Measurements from ENCODE around the gene RANGAP1. TPM values are rescaled to one million over a fixed set of nuclear protein-coding genes. Genes with fewer than 3 reads are reported as not detected.

Gene RANGAP1
- total RNA-seq, 6 donors from 2014 or later: 27.0 to 60.8 (median 52.4) TPM

DNA sequence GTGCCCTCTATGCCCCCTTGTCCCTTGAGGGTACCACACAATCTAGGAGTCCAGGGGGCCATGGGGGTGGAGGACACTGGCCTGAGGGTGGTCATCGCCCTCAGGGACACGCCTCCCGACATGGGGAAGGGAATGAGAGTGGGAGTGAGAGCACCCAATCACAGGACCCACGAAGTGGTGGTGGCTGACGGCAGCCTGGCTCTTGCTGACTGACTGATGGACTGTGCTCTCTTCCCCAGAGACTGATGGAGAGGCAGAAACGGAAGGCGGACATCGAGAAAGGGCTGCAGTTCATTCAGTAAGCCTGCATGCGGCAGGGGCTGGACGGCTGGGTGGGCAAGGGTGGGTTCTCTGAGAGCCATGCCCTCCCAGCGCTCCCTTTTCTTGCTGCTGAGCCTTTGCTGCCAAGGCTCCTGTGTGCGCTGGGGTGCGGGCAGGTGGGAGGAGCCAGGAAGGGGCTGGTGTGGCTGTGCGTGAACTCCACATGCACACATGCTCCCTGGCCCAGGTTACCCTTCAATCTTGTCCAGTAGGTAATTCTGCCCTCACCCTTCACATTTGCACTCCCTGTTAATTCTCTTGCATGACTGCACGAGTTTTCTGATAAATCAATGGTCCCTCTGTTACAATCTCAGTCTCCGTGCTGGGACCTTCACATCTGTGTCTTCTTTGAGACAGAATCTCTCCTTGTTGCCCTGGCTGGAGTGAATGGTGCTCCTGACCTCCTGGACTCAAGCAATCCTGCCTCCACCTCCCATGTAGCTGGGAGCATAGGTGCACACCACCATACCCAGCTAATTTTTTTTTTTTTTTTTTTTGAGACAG is 34.6 kb upstream of the RANGAP1 start:
- peaks cover 0 to 7% (median 3%) of the 10 kb centered on the region in 4 donors for H3K4me1 ChIP-seq
- H3K27me3 ChIP-seq: no peaks in the 10 kb centered on the region
- peak overlapping the region in 1 of 4 donors; percentile 60 for H3K27ac ChIP-seq
- H3K9me3 ChIP-seq: no peaks in the 10 kb centered on the region
- 93 to 94% methylated on average over 16 of the region's 16 CpGs for WGBS, 2 donors
- peaks cover 0 to 47% (median 31%) of the 10 kb centered on the region in 4 donors for H3K36me3 ChIP-seq
- DNase-seq: peak in 1 of 2 donors; percentile 56
- no peak overlapping the region for H3K4me3 ChIP-seq
- no peak for TF ChIP-seq POLR2AphosphoS5 (IDR thresholded peaks at IDR 0.05)
- TF ChIP-seq EP300 (IDR thresholded peaks at IDR 0.05): no peak
- ATAC-seq (ENCODE audit: low FRiP score in 2 of 2): no peak

- WGBS, 2 donors: 77 to 86% methylated on average over 1 of the region's 1 CpG
- ATAC-seq (ENCODE audit: low FRiP score in 2 of 2) (no peak), DNase-seq (no peak)
- Histone ChIP-seq H3K9me3 (no peaks in the 10 kb centered on the region), H3K27ac (no peak overlapping the region), H3K4me1 (peaks cover 0 to 7% (median 3%) of the 10 kb centered on the region in 4 donors), H3K27me3 (no peaks in the 10 kb centered on the region), H3K4me3 (no peak overlapping the region), H3K36me3 (peaks cover 0 to 2% (median 0%) of the 10 kb centered on the region in 4 donors)
- no peak for TF ChIP-seq POLR2AphosphoS5 (IDR thresholded peaks at IDR 0.05)
- TF ChIP-seq, protein P1, sequence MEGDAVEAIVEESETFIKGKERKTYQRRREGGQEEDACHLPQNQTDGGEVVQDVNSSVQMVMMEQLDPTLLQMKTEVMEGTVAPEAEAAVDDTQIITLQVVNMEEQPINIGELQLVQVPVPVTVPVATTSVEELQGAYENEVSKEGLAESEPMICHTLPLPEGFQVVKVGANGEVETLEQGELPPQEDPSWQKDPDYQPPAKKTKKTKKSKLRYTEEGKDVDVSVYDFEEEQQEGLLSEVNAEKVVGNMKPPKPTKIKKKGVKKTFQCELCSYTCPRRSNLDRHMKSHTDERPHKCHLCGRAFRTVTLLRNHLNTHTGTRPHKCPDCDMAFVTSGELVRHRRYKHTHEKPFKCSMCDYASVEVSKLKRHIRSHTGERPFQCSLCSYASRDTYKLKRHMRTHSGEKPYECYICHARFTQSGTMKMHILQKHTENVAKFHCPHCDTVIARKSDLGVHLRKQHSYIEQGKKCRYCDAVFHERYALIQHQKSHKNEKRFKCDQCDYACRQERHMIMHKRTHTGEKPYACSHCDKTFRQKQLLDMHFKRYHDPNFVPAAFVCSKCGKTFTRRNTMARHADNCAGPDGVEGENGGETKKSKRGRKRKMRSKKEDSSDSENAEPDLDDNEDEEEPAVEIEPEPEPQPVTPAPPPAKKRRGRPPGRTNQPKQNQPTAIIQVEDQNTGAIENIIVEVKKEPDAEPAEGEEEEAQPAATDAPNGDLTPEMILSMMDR (IDR thresholded peaks at IDR 0.05): no peak
- no peak for TF ChIP-seq EP300 (IDR thresholded peaks at IDR 0.05)
- TF ChIP-seq POLR2A (IDR thresholded peaks at IDR 0.05): no peak
Observed at GRCh38 chr22:41315586-41315985, 29.6 kb upstream of the RANGAP1 start.

GRCh38 chr22:41314821-41315220 is 28.8 kb upstream of the RANGAP1 start:
- 90 to 93% methylated on average over 8 of the region's 8 CpGs for WGBS, 2 donors
- Histone ChIP-seq H3K4me1 (peaks cover 0 to 7% (median 3%) of the 10 kb centered on the region in 4 donors), H3K9me3 (no peaks in the 10 kb centered on the region), H3K36me3 (no peaks in the 10 kb centered on the region), H3K27me3 (no peaks in the 10 kb centered on the region), H3K27ac (no peak overlapping the region), H3K4me3 (no peak overlapping the region)
- ATAC-seq (ENCODE audit: low FRiP score in 2 of 2) (no peak), DNase-seq (no peak)
- TF ChIP-seq POLR2A (IDR thresholded peaks at IDR 0.05) (no peak), POLR2AphosphoS5 (IDR thresholded peaks at IDR 0.05) (no peak), EP300 (IDR thresholded peaks at IDR 0.05) (no peak)
- TF ChIP-seq, protein P1 (IDR thresholded peaks at IDR 0.05): no peak

- Histone ChIP-seq H3K4me3 (no peak overlapping the region), H3K4me1 (peaks cover 0 to 9% (median 4%) of the 10 kb centered on the region in 4 donors), H3K27ac (no peak overlapping the region), H3K27me3 (no peaks in the 10 kb centered on the region), H3K9me3 (no peaks in the 10 kb centered on the region), H3K36me3 (no peaks in the 10 kb centered on the region)
- ATAC-seq (ENCODE audit: low FRiP score in 2 of 2): no peak
- 91 to 92% methylated on average over 5 of the region's 5 CpGs for WGBS, 2 donors
- no peak for DNase-seq
- no peak for TF ChIP-seq POLR2A (IDR thresholded peaks at IDR 0.05)
Observed at GRCh38 chr22:41311487-41311886, 25.5 kb upstream of the RANGAP1 start.

GRCh38 chr22:41310336-41310735 is 24.3 kb upstream of the RANGAP1 start:
- no peaks in the 10 kb centered on the region for H3K27me3 ChIP-seq
- no peak for TF ChIP-seq POLR2A (IDR thresholded peaks at IDR 0.05)
- no peak for TF ChIP-seq POLR2AphosphoS5 (IDR thresholded peaks at IDR 0.05)
- no peak for TF ChIP-seq EP300 (IDR thresholded peaks at IDR 0.05)
- TF ChIP-seq, protein P1 (IDR thresholded peaks at IDR 0.05): no peak
- H3K4me1 ChIP-seq: peaks cover 0 to 16% (median 9%) of the 10 kb centered on the region in 4 donors
- WGBS, 2 donors: 71 to 79% methylated on average over 1 of the region's 1 CpG
- no peaks in the 10 kb centered on the region for H3K36me3 ChIP-seq
- no peak for ATAC-seq (ENCODE audit: low FRiP score in 2 of 2)
- no peak overlapping the region for H3K27ac ChIP-seq
- H3K9me3 ChIP-seq: no peaks in the 10 kb centered on the region
- no peak for DNase-seq
- H3K4me3 ChIP-seq: no peak overlapping the region
